GM21529 (cell line): Measurements from ENCODE around the gene TRABD2A.

ENCODE experiments used
- ATAC-seq: cut with Tn5 transposase; IDR thresholded peaks from one replicate; pipeline ENCODE4 v1.9.1; 2021; ENCODE audit not compliant: unreplicated experiment

Gene TRABD2A

DNA sequence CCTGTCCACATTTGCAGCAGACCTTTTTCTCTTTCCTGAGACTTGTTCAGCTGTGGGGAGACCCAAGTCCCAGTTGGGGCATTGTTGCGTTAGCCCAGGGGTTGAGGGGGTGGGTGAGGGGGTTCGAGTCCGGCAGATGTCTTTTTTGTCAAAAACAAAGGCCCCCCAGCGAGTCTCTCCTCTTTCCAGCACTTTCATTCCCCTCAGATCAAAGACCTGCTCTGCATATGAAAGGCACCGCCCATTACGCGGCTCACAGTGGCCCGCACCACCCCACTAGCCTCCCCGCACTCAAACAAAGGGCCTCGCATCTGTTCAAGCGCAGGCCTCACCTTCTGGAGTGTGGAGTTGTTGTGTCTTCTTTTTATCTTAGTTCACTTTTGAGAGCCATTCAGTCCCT lies 25.2 kb downstream of the TRABD2A start:
- ATAC-seq = no peak

DNA sequence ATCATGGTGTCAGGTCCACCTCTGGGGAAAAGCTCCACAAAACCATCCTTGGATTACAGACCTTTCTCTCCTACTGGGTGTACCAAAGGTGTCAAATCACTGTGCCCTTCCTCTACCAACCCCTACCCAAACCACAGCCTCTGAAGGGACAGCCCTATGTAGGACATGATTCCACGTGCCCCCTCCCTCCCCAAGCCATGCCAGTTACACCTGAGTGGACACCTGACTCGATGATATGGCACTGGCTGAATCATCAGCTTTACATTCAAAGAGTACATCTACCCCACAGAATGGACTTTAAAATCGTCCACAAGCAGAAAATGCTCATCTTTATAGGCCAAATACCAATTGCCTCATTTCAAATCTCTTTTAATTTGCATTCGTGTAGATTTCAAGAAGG lies 26.0 kb downstream of the TRABD2A start:
- no peak for ATAC-seq

DNA sequence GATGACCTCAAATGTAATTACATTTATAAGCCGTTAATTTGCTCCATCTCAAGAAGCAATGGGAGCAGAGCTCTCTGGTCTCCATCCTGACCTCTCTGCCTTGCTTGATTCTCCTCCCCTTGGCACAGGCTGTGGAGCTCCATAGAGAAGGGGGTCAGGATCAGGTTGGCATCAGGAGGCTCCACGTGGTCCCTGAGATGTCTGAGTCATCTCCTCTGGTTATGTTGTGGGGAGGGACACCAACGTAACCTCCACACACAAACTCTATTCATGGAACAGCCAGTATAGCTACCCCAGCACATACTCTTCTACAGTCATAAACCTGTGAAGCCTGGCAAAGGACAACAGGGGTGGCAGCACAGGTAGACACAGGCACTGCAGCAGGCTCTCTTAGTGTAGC lies 29.0 kb downstream of the TRABD2A start:
- ATAC-seq = no peak

DNA sequence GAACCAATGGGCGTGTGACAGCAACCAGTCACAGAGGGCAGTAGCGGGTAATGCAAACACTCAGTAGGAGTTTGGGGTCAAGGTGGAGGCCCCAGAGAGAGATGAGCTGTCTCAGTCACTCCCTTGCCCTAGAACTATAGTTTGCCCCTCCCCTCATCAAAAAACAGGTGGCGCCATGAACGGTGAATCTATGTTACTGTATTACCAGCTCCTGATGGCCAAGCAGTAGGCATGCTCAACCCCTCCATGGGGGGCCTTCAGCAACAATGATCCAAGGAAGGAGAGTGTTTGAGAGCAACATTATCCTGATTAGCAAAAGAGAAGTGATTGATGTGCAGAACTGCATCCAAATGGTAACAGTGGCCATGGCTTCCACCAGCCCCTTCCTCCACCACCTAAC lies 30.4 kb downstream of the TRABD2A start:
- no peak for ATAC-seq

DNA sequence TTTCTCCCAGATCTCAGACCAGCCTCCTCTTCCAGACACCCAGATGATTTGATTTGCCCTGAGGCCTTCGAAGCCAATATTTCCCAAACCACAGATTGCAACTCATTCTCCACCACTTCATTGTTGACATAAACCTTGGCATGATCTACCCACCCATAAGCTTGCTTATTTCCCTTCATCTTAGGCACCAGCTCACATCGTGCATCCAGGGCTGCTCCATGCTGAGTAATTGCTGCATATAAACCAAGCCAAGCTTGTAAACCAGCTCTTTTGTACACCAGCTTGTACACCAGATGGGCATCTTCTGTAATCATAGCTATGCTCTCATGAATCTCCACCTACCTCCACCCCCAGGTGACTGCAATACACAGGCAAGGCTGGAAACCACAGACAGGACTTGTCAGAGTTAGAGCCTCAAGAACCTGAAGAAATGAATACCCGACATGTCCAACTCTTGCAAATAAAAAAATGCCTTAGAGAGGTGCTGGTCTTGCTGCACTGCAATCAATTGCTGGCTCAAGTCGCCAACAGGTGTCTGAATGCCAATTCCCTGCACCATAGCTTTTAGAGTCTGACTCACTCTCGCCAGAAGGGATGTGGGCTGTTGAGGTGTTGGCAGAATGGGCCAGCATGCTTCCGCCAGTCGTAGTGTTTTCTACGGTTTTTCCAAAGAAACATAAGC lies 31.5 kb downstream of the TRABD2A start:
- ATAC-seq = no peak

DNA sequence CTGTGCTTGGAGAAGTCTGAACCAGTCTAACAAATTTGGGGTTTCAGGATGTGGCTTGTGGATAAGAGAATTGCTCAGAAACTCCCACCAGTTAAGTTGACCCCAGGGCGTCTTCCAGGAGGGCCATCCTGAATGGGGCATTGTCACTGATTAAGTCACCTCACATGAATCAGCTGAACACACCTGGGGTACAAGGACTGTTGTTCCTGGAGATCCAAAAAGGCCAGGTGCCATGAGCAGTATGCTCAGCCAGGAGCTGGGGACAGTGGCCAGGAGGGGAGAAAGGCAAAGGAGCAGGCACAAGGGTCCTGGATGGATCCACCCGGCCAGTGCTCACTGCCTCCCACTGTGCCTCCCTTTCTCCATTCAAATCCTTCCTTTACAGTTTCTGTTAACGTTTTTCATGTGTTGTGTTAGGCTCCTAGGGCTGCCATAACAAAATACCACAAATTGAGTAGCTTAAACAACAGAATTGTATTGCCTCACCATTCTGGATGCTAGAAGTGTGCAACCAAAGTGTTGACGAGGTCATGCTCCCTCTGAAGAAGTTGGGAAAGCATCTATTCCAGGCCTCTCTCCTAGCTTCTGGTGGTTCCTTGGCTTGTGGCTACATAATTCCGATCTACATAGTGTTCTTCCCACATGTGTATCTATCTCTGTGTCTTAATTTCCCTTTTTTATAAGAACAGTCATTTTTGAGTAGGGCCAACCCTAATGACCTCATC lies 33.4 kb downstream of the TRABD2A start:
- no peak for ATAC-seq

DNA sequence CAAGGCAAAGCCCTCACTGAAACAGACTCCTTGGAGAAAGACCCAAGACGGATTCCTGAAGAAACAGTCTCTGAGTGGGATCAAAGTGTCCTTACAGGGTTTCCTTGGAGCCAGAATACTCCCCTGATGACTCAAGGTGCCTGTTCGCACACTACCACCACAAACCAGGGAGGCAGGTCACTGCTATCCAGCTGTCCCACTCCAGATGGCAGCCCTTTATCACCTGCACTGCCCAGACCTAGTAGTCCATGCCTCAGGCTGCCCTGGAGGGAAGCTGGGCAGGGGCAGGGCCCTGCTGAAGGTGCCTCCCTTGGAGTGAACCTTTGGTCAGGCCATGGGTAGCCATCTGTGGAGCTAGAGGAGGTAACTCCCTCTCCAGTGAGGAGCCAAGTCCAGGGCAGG lies 34.1 kb downstream of the TRABD2A start:
- ATAC-seq = no peak

DNA sequence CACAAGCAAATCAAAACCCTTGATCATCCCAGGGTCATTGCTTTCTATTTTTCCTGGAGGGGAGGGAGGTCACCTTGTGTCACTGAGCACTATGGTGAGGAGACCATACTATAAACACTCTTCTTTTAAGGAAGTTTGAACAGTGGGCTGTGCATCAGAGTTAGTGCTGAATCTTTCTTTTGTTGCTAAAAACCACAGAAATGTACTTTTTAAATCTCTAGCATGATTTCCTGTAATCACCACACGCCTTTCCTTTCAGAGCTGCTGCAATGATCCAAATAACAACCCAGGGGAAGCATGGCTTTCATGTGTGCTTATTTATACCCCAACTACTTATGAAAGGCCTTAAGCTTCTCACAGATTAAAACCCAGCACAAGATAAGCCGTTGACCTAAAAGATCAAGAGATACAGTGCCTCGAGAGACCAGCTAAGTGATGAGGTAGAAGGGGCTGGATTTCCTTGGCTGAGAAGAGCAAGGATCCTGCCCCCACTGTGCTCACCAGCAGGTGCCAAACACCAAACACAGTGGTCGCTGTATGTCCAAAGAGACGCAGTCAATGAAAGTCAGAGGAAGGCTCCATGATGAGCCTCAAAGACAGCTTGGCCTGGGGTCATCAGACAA lies 34.7 kb downstream of the TRABD2A start:
- ATAC-seq = no peak

DNA sequence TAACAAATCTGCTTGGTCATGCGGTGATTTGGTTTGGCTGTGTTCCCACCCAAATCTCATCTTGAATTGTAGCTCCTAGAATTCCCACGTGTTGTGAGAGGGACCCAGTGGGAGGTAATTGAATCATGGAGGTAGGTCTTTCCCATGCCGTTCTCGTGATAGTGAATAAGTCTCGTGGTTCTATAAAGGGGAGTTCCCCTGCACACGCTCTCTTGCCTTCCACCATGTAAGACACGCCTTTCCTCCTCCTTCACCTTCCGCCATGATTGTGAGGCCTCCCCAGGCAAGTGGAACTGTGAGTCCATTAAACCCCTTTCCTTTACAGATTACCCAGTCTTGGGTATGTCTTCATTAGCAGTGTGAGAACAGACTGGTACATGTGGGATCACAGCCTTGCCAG lies 36.7 kb downstream of the TRABD2A start:
- ATAC-seq = no peak

DNA sequence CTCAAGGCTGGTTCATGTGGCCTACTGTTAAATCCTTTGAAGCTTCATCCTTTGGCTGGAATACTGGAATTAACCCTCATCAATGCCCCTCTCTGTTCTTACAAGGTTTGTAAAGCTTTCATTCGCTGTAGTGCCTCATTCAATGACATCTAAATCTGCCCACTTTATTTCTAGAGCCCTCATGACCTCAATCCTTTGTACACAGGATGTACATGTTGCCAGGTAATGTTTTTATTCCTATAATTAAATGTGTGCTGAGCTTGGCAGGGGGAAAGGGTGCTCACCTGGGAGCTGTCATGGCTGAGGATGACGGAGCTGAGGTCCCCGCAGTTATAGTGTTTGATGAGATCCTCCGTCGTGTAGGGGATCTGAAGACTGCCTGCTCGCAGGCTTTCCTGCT lies 39.3 kb downstream of the TRABD2A start:
- no peak for ATAC-seq

DNA sequence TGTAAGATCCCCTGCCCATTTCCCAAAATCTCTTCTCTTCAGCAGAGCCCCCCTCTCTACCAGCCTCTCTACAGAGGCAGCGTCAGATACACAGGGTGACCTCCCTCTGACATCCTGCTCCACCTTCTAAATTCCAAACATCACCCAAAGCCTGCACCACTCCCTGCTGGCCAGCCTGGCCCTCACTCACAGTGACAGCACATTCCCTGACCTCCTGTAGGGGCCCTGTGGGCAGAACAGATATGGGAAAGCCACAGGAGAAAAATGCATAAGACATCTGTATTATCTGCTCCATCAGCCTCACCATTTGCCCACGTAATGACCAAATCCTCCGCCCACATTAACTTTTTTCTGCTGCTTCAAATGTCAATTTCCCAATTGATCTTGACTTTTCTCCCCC lies 40.6 kb downstream of the TRABD2A start:
- ATAC-seq = no peak

DNA sequence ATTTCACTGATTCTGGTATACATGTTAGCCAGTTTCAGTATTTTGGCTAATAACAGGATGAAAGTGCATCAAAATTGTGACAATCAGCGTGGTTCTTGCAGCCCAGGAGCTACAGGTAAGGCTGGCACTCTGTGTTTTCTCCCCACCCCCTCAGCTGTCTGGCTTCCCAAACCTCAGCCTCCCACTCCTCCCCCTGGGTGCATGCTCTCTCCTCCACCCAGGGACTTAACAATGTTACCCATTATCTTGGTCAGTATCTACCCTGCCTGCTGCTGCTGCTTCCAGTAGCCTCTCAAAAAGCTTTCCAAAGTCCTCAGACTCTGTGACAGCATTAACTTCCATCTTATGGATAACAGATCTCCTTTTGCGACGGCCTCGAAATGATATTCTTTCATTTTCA lies 41.0 kb downstream of the TRABD2A start:
- ATAC-seq = no peak

DNA sequence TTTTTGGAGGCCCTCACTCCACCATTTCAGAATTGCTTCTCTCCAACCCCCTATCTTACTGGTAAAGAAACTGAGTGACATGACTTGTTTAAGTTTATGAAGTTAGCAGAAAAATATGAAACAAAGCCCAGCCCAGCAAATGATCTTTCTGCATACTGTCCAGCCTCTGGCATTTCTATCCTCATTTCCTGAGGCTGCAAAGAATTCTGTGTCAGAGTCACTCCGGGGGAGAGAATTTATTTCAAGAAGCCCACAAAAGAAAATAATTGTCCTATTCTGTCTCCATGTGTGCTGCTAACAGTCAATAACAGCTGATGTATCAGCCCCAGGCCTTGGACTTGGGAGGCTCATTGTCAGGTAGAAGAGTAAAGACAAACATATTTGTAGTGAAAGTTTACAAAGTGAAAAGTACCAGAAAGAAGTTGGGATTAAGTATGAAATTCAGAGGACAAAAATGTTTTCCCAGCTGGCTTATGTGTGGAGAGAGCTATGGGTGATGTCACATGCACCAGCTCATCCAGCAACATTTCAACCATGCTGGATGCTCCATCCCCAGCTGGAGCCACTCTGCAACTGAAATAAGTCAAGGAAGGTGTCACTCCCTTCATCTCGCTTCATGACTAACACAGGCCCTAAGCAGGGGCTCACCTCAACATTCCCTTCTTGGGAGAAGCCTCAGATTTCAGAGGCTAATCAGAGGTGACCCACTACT lies 42.3 kb downstream of the TRABD2A start:
- ATAC-seq = no peak

DNA sequence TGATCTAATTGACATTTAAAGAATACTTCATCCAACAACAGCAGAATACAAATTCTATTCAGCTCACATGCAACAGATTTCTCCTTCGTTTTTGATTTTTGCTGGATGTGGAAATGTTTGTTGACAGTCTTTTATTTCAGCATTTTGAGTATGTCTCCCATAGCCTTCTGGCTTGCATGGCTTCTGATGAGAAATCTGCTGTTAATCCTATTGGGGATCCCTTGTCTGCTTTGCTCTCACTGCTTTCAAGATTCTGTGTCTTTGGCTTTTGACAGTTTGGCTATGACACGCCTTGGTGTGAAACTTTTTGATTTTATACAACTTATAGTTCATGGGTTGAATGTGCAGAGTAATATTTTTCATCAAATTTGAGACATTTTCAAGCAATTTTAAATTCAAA lies 44.7 kb downstream of the TRABD2A start:
- ATAC-seq = no peak

DNA sequence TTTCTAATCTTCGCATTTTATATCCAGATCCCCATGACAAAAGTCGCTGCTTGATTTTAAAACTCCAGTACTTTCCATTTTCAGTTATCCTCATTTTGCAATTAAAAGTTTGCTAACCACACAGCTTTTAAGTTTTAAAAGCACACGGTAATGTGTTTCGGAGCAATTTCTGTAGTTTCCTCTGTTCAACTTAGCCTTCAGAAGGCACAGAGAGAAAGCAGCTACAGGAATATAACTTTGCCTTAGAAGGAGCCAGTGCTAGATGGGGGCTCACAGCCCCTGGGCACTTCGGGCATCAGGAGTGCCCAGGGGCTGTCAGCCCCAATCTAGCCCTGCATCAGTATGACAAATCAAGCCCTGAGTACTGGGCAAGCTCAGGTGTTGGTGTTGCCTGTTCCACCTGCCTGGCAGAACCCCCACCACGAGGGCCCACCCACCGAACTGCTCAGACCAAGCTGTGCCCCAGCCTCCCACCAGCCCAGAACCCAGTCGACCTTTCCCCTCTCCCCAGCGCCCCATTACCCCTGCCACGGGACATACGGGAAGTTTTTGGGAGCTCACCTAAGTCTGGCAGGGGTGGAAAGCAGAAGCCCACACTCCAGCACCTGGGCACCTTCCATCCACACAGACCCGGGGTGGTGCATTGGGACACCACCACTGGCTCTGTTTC lies 47.3 kb downstream of the TRABD2A start:
- ATAC-seq = no peak

DNA sequence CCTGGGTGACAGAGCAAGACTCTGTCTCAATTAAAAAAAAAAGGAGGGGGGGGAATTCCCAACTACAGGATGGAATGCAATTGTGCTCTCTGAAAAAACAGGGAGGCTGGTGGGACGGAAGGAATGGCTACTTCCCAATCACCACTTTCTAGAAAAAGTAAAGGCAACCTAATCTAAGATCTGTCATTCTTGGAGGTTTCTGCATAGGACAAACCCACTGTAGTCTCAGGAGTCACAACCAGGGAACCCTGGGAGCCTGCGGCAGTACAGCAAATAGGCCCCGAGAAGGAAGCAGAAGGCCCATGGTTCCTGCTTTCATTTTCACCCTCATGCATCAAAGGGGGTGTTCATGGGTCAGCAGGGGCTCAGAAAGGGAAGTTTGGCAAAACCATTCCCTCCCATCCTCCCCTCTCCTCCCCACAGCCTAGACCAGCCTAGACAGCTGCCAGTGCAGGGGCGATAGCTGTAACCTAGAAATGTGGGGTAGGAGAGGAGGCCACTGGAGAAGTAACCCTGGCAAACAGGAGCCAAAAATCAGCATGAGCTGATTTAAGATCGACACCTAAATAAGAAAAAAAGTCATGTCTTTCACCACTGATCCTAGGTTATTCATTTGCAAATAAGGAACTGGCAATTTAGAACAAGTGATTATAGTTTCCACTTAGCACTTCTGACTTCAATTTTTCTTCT lies 48.0 kb downstream of the TRABD2A start:
- peak; percentile 90 for ATAC-seq

DNA sequence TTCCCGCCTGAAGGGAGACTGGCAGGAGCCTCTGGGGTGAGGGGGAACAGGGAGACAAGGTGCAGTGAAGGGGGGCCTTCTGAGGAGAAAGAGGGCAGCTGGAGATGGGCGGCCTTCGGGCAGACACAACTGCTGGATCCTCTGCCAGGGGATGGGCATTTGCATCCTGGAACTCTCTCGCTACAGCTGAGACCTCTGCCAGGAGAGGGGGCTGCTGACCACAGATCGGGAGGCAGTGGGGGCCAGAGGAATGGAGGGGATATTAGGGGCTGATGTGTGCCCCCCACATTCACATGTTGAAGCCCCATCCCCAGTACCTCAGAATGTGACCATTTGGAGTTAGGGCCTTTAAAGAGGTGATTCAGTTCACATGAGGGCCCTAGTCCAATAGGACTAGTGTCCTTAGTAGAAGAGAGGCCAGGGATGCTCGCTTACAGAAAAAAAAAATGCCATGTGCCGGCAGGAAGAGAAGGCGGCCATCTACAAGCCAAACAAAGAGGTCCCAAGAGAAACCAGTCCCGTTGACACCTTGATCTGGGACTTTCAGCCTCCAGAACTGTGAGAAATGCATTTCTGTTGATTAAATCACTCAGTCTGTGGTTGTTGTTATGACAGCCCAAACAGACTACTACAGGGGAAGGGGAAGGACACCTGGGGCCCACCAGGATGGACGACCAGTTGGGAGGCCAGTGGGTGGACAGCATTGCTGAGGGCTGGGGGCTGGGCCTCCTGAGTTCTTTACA lies 50.0 kb downstream of the TRABD2A start:
- no peak for ATAC-seq

DNA sequence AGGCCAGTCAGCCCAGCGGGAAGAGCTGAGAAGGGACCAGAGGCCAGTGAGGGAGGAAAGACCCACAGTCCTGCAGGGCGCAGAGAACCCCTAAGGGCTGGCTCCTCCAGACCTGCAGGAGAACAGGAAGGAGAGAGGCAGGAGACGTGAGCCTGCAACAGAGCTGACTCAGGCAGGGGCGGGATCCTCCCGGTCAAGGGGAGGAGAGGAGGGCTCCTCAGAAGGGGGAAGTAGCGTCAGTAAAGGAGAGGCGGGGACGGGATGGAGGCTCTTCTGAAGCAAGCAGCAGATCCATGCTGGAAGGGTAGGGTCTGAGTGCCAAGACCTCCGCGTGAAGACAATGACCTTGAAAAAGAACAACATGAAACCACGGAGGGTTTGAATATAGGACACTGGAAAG lies 50.8 kb downstream of the TRABD2A start:
- ATAC-seq = no peak

DNA sequence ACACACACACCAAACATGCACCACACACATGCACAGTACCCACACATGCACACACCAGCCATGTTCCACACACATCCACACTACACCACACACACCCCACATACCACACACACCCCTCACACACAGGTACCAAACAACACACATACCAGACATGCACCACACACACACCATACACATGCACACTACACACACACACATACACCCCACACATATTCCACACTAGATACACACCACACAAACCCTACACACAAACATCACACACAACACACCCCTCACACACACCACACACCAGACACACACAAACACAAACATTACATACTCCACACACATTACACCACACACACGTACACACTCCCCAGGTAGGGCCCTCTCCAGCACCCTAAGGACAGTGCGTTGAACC lies 51.2 kb downstream of the TRABD2A start:
- no peak for ATAC-seq

DNA sequence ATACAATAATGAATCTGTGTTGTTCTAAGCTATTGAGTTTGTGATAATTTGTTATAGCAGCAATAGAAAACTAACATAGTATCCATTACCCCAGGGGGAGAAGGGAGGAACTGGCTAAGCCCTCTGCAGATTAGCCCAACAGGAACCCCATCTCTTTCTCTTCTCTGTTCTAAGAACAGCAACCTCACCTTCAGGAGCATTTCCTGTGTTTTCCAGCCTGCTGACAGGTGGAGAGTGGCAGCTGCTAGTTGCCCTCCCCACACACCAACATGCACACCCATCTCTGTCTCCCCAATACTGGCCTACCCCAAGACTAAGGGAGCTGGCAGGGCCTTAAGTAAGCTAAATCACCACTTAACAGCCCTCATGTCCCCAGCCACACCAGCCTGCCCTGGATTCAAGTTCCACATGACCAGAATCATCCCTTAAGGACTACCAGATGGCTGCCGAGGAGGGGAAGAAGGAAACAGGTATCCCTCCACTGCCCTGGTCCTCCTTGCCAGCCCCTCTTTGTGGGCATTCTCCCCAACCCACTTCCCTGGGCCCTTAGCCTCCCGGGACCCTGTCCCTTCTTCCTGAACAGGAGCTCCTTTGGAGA lies 52.8 kb downstream of the TRABD2A start:
- no peak for ATAC-seq
